AG09319 (cell line): ENCODE measurements around the gene RAD51B.

Experiments
- DNase-seq: peaks from one replicate; pipeline ENCODE4 v3.0.0-alpha.2; 2010; ENCODE audit warnings: low read depth; ENCODE audit errors: extremely low read depth
- CTCF ChIP-seq: IDR thresholded peaks from 2 replicates; pipeline ENCODE4 v1.5.1; 2011; ENCODE audit warnings: low read depth, mild to moderate bottlenecking, inconsistent platforms, low read length, moderate library complexity

The RAD51B gene

DNA sequence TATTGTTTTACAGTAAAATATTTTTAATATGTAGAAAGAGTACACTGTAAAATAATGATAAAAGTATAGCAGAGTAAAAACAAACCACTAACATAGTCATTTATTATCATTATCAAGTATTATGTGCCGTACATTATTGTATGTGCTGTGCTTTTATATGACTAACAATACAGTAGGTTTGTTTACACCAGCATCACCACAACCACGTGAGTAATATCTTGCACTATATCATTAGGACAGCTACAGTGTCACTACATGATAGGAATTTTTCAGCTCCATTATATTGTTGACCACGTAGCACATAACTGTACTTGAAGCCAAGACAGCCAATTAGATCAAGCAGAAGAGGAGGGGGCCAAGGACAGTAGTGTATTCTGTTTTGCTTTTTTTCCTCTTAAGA is 415.4 kb downstream of the RAD51B start:
- TF ChIP-seq CTCF: no peak

DNA sequence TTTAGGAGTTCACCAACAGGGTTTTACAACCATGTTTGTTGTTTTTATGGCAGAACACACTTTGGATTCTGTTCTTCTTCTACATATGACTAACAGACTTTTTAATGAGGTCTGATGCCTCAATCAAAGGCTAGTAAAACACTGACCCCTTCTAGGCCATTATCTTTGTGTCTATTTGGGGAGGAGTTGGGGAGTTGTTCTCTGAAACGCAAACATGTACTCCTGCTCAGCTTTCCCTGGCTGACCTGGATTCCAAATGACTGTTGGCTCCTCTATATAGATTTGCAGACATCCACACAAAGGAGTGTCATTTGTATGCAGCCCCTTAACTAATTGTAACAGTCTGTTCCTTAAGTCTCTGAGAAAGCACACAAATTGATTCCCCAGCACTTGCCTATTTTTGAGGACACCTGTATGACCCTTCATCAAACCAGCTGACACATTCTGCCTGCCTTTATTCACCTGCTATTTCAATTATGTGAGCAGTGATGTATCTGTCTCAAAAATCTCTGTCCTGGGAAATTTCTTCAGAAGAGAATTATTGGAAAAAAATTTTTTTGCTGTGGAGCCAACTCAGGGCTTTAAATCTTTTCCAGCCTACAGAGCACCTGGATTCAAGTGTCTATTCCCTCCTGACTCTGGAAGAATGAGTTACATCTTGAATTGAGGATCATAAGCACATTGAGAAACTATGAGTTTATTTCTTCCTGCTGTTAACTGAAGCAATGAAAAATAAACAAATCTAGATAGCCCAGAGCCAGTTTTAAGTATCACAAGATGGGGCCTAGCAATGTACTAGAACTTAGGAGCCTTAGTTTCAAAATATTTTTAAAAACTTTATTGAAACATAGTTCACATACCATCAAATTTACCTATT is 417.2 kb downstream of the RAD51B start:
- TF ChIP-seq CTCF: no peak

More for the DNA sequence above, 415.4 kb downstream of the RAD51B start:
- no peak for DNase-seq

GRCh38 chr14:68238551-68238950 is 419.0 kb downstream of the RAD51B start:
- no peak for DNase-seq

More for the DNA sequence above, 417.2 kb downstream of the RAD51B start:
- DNase-seq: no peak

DNA sequence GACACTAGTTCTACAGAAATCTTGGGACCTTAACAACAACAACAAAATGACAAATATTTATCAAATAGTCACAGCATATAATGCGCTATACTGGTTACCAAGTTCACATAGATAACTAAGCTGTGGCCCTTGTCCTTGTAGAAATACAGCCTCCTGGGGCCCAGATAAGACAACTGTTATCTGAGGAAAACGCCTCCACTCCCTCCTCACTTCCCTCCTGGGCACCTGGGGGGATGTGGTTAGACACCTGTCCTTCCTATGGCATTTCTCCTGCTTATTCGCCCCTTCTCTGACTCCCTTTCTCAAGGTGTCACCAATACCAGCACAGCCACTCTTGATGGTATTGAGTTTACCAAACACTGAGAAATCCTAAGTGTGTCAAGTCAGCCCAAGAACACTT is 419.4 kb downstream of the RAD51B start:
- DNase-seq: no peak
- TF ChIP-seq CTCF: no peak

More at GRCh38 chr14:68238551-68238950, 419.0 kb downstream of the RAD51B start:
- TF ChIP-seq CTCF: no peak

DNA sequence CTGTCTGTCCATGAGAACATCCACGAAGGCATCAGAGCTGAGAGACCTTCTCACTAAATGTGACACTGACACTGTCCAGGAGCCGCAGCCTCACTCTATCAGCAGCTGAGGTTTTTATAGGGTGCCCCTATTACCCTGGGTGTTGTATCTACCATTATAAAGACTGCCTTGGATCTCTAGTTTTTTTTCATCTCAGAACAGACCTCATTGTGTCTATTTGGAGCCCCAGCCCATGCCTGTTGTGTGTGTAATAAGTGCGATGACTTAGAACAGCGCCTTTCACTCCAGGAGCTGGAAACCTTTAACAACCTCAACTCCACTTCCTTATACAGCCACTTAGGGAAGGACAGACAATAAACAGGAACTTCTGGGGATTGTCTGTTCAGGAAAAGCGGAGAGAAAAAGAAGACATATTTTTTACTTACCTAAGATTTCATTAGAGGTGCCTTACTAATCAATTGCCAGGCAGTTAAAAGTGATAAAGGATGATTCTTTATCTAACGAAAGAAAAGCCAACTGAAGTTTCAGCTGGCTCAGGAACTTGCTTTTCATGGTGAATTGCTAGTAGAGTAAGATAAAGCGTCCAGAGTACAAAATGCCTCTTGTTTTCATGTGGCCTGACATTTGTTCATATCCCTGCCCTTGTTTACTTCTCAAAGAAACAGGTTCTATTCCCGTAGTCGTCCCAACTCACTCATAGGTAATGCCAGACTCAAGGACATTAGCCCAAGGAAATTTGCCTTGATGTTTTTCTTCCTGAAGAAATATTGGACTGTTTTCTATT is 420.6 kb downstream of the RAD51B start:
- DNase-seq: no peak
- TF ChIP-seq CTCF: no peak

DNA sequence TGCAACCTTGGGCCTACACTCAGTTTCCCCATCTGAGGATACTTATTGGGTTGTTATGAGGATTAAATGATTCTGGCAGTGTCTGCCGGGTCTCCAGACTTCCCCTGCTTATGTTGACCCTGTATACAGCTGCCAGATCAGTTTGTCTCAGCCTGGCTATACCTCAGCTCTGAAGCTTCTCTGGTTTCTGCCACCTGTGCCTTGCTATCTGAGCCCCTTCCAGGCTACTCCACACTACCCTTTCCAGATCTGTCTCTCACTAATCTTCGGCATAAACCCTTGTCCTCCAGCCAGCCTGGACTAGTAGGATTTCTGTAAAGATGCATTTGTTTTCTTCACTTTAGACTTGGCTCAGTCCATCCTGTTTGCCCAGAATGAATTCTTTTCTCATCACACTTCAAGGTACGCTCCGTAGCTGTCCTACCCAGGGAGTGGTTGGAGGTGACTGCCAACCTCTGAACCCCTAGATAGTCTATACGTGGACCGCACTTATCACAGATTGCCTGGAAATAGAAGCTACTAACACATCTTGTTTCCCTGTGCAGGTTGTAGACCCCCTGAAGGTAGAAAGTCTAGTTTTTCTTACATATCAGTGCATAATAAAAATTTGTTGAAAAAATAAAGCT is 422.4 kb downstream of the RAD51B start:
- no peak for TF ChIP-seq CTCF

GRCh38 chr14:68243450-68244010 is 424.0 kb downstream of the RAD51B start:
- no peak for TF ChIP-seq CTCF
- DNase-seq: no peak

More for the DNA sequence above, 422.4 kb downstream of the RAD51B start:
- DNase-seq: no peak
